ENCODE measurements around the gene UBE2D2.

UBE2D2 gene

DNA sequence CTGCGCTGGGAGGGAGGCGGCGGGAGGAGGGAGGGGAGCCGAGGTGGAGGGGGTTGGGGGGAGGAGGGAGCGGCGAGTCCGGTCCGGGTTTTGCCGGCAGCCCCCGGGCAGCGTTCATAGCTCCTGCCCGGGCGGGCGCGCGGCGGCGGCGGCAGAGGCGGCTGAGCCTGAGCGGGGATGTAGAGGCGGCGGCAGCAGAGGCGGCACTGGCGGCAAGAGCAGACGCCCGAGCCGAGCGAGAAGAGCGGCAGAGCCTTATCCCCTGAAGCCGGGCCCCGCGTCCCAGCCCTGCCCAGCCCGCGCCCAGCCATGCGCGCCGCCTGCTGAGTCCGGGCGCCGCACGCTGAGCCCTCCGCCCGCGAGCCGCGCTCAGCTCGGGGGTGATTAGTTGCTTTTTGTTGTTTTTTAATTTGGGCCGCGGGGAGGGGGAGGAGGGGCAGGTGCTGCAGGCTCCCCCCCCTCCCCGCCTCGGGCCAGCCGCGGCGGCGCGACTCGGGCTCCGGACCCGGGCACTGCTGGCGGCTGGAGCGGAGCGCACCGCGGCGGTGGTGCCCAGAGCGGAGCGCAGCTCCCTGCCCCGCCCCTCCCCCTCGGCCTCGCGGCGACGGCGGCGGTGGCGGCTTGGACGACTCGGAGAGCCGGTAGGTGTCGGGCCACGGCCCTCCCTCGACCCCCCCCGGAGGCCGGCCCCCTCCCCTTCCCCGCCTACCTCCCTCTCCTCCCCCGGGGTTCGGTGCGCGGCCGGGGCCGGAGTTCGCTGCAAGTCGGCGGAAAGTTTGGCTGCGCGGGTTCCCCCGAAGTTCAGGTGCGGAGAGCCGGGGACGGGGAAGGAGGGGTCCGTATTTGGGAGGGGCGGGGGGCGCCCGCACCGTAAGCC lies 87.3 kb downstream of the UBE2D2 start, which contains the start of gene CXXC5:
CXXC5 (plus strand) TSS at position 145 of the 877 bp plus-strand sequence. CDS start 32,175 bp downstream, outside the sequence.
- DNase-seq (ENCODE audit: low read depth): no peak

DNA sequence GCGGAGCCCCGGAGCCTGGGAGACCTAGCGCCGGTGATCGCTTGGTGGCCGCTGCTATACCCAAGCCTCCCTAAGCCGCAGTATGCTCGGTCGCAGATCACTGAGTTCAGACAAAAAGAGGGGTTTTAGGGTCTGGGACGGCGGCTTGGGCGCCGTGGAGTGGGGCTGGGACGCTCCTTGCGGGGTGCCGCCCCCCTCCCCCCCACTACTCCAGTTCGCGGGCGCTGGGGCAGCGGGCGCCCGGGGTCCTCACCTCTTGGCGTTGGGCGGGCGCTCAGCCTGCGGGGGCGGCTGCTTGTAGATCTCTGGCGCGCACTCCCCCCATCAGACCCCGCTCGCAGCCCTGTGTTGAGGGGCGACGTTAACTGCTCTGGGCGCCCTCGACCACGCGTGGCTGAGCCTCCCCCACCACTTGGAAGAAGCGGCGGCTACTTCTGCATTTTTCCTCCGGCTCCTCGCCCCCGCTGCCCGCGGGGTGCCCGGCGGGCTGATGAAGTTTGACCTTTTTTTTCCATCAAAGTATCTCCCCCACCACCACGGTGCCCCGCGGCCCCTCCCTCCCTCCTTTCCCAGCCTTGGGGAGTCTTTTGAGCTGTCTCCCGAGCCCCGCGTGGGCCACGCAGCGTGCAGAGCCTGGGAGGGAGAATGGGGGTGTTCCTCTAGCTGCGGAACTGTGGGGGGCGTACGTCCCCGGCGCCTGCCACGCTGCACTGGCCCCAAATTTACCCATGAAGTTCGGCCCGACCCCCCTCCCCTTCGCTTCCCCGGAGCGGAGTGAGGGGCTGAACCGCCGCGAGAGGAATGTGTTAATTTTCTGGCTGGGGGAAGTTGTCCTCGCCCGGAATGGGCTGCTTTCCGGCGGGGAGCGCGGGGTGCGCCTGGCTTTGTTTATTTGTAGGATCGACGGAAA lies 88.2 kb downstream of the UBE2D2 start:
- no peak for DNase-seq (ENCODE audit: low read depth)

DNA sequence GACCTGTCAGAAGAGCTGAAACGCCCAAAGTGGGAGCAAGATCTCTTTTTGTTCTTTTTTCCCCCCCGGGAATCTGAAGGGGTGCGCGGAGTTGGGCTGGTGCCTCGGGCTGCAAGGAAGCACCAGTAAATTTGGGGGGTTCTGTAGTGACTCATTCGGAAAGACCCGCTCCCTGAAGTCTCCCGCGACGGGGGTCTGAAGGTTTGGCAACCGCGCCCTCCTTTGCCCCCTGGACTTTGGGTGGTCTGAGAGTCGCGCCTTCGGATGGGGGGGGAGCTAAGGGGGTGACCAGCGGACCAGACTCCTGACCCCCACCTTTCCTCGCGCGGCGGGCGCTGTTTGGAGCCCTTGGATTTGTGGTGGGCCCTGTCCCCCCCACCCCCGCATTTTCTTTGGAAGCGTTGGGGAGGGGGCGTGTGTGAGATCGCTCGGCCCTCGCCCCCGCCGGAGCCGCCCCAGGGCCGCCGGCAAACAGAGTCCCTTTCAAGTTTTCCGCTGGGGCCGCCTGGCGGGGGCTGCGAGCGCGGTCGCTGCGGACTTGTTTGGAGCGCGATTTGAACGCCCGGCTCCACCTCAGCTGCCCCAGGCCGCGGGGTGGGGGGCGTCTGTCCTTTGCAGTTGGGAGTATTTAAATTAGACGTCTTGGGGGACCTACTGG lies 89.0 kb downstream of the UBE2D2 start:
- DNase-seq (ENCODE audit: low read depth): no peak

DNA sequence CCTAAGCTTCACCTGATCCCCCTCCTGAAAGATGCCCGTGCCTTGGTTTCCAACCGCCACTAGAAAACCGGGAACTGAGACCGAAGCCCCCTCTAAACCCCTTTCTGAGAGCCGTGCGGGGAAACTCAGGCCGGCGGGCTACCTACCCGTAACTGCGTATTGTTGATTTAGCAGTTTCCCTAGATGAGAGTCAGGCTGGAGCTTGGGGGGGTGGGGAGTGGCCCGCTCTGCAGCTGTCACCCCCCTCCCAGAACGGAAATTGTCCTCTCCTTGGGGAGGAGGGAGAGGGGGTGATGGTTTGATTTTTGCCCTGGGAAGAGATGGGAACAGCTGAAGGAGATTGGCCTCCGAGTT lies 89.5 kb downstream of the UBE2D2 start:
- DNase-seq (ENCODE audit: low read depth): no peak

DNA sequence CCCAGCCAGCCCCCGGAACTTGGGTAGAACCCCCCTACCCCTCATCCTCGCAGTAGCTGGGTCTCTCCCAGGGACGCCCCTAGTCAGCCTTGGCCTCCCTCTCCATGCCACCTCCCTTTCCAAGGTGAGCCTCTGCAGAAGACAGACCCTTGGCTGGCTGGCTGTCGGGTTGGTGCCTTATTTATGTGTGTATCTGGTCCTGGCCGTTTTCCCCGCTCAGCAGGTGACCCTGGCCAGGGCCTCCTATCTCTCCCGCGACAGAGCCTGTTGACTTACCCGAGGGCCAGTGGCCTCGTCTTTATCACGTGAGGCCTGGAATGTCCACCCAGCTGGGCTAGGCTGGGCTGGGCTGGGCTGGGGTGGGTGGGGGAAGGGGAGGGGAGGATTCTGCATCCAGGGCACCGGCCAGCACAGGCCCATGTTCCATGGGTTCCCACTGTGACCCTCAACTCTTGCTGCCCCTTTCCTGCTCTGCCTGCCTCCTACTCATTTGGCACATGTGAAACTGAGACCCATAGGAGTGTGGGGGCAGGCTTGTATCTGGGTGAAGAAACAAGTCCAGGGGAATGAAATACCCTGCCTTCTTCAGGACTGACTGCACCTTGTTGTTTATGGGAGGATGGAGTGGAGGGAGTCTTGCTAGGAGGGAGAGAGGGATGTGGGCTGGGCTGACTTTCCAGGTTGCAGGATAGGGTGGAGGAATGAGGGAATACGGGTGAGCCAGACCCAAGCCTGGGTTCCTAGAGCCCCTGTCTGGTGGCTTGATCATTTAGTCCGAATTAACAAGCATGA lies 90.1 kb downstream of the UBE2D2 start:
- no peak for DNase-seq (ENCODE audit: low read depth)

DNA sequence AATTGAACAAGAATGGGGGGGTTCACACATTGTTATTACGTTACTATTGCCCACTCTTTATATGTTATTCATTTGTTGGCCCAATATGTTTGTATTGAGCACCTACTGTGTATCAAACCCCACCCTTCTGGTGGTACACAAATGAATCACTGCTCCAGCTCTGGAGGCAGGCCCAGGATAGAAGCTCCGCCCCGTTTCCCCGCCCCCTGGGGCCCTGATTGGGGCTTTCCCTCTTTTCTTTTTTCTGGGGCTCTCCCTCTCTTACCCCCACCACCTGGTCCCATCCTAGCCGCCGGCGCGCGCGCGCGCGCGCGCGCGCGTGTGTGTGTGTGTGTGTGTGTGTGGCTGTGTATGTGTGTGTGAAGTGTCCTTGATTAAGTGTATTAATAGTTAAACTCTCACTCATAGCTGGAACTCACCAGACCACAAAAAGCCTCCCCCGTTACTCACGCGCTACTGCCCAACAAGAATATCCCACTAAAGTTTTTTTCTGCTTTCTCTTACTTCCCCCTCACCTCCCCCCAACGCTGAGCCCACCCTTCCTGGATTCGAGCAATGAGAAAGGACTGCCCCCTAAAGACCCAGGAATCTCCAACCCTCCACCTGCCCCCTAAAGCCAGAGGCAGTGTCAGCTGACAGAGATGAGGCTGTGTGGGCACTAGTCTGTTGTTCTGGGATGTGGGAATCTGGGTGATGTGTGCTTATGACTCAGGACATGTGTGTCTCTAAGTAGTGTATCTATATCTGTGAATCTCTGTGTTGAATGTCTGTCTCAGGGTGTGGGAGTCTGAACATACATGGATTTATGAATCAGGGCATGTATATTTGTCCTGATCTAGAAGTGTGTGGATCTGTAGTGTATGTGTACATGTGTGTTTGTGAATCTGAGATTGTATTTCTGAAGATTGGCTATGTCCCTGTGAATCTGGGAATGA lies 91.0 kb downstream of the UBE2D2 start:
- no peak for DNase-seq (ENCODE audit: low read depth)

DNA sequence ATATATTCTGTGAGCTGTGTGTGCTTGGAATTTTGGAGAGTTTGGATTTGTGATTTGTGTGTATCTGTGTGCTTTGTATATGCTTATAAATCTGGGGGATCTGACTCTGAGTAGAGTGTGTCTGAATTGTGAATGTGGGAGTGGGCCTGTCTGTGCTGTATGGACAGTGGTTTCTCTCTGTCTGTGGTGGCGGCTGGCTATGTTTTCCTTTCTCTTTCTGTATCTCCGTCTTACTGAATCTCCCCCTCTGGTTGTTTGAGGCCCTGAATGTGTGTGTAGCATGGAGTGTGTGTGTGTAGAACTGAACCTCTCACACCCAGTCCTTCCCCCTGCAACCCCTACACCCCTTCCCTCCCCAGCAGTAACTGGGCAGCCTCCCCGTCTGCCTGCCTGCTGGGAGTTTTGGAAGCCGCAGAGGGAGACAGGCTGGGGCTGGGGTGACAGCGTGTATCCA lies 91.7 kb downstream of the UBE2D2 start:
- no peak for DNase-seq (ENCODE audit: low read depth)

DNA sequence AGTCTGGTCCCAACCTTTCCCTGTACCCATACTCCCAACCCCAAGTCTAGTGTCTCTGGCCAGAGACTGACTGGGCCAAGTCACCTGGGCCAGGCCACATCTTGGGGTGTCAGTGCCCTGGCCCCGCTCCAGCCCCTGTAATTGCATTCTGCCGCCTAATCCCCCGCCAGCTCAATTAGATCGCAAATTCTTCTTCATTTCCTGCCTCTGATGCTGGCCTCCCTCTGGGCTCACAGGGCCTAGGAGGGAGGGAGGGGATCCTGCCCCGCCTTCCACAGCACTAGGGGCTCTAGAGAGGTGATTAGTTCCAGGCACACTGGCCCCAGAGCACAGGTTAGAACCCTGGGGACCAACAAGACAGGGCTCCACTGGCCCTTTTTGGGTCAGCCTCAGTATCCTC lies 92.5 kb downstream of the UBE2D2 start:
- no peak for DNase-seq (ENCODE audit: low read depth)

DNA sequence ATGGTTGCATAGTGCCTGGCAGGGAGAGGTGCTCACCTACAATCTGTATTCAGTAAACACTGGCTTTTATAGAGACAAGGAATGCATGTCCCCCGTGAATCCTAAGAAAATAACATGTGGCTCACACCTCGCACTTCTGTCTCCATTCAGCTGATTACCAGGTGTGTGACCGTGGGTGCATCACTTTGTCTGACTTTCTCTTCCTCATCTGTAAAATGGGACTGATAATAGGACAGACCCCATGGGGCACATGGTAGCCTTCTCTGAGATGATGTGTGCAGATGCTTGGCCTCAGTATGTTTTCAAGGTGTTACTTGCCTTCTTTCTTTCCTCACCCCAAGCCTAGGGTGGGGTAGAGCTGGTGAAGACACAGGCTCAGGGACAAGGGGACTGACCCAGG lies 93.3 kb downstream of the UBE2D2 start:
- no peak for DNase-seq (ENCODE audit: low read depth)

DNA sequence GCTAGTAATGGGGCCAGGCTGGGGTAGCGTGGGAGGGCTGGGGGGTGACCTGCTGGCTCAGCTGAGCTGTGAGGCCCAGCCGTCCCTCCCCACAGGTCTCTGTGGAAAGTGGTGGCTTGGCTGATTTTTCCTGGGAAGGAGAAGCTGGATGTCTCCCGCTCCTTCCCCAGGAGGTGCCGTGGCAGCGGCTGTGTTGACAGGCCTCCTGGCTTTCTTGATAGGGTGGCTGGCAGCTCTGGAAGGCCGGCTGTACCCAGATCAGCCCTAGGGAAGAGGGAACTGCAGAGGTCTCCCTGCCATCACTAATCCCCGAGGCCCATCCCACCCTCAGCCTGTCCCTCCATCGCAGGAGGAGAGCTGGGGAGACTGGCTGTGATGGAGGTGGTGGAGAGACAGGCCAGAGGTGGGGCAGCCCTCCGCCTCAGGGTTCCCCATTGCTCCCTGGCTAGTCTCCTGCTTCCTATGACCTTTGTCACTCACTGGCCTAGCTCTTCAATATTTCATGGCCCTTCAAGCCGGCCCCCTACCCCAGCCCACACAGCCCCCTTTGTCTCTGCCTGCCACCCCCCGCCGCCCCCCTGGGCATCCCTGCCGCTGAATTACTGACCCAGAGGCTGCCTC lies 93.8 kb downstream of the UBE2D2 start:
- DNase-seq (ENCODE audit: low read depth): no peak

DNA sequence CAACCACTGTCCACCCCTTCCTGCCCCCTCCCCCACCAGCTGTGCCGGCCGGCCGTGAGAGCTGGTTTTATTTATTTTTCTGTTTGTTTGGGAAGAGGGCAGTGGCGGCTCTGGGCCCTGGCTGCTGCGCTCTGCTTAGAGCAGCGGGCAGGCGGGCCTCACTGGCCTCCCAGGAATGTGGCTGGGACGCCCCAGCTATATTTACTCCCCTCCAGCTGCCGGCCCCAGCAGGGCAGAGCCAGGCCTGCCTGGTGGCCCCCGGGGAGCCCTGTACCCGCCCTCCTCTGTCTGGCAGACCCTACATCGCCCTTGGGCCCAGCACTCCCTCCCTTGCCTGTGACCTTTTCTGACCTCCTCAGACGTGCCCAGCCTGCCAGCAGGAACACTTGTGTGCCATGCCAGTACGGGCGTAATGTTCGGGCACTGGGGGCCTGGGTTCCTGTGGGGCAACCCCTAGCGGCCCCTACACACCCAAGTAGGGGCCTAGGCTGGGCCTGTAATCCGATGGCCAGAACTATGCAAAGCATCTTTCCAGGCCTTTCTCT lies 94.7 kb downstream of the UBE2D2 start:
- no peak for DNase-seq (ENCODE audit: low read depth)

DNA sequence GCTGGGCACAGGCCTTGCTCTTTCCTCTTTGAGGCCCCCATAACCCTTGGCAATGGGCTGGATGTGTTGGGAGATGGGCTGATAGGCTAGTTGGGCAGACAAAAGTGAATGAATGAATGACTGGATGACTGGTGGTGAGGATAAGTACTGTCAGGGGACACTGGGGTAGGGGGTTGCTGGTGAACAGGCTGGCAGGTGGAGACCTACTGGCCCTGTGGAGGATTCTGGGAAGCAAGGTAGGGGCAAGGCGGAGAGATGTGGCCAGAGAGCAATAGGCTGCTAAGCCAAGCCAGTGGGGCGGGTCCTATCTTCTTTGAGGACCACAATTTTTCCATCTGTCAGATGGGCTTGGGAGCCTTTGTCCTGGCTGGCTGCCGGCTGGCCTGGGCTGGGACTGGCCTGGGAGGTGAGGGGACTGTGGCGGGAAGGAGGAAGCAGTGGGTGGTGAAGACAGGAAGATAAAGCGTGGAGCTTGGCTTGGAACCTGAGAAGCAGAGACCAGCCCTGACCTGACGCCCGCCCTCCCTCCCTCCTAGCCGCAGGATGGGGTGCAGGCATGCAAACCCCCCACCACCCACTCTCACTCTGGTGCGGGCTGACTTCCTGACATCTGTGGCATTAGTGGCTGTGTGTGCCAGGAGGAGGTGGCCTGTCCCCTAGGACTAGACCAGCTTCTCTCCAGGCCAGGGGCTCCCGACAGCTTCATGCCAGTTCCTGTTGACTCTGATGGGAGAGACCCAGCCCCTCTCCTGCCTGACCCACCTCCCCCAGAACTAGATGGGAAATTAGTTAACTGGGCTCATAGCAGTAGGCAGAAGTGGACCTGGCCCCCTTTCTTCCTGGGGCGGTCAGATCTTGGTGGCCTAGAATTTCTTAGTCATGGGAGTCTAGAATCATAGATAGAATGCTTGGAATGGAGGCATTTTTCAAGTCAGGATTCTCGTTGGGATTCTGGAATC lies 96.5 kb downstream of the UBE2D2 start:
- DNase-seq (ENCODE audit: low read depth): no peak

DNA sequence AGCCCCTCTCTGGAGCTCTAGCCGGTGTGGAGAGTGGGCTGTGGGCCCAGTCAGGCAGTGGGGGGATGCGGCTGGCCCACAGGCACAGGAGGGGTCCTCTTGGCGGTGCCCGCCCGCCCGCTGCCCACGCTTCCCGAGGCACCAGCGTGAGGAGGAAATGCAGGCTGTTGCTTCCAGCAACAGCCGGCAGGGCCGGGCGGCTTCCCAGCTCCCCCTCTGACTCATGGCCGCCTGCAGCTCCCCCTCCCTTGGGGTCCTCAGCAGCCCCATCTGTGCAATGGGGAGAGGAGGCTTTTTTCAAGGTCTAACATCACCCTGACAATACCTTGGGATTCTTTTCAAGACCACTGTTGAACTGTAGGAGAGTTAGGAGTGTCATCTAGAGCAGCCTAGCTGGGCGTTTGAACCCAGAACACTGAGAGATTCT lies 97.4 kb downstream of the UBE2D2 start:
- no peak for DNase-seq (ENCODE audit: low read depth)

DNA sequence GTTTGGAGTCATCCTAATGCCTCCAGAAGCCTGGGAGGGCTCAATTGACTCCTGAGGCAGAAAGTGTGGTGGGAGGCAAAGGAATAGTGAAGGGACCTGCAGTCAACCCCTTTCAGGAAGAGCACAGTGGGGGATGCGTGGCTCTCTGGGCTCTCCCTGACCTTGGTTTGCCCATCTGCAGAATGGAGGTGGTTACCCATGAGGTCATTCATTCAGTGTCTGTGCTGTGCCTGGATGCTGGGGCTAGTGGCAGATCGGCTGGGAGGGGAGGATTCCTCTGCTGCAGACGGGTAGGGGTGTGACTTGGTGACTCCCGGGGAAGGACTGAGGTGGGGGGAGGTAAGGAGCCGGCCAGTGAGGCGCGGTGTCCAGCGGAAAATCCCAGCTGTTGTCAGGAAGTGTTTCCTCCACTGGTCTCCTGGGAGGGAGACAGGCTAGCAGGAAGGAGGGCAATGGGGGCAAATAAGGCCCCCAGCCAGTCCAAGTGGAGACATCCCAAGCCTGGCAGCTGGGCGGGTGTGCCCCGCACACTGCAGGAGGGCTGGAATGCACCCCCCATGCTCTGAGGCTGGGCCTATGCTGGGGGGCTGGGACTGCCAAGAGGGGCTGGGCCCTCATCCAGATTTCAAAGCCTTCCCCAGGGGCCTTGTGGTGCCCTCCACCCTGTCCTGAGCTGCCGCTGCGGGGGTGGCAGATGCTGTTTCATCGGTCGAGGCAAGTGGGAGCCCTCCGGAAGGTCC lies 98.0 kb downstream of the UBE2D2 start:
- no peak for DNase-seq (ENCODE audit: low read depth)

DNA sequence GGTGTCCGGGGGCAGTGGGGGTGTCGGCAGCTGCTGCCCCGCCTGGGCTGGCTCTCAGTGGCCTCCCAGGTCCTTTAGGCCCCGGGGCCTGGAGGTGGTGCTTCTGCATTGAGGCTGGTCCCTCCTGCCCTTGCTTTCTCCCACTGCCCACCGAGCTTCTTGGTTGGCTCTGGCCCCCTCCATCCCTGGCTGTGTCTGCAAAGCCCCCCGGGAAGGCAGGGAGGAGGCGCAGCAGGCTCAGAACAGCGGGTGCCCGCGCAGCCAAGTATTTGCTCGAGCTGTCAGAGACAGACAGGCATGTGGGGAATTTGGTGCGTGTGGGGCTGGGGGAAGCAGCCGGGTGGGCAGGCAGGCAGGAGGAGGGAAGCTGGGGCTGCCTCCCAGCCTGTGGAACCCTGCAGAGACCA lies 98.6 kb downstream of the UBE2D2 start:
- no peak for DNase-seq (ENCODE audit: low read depth)

DNA sequence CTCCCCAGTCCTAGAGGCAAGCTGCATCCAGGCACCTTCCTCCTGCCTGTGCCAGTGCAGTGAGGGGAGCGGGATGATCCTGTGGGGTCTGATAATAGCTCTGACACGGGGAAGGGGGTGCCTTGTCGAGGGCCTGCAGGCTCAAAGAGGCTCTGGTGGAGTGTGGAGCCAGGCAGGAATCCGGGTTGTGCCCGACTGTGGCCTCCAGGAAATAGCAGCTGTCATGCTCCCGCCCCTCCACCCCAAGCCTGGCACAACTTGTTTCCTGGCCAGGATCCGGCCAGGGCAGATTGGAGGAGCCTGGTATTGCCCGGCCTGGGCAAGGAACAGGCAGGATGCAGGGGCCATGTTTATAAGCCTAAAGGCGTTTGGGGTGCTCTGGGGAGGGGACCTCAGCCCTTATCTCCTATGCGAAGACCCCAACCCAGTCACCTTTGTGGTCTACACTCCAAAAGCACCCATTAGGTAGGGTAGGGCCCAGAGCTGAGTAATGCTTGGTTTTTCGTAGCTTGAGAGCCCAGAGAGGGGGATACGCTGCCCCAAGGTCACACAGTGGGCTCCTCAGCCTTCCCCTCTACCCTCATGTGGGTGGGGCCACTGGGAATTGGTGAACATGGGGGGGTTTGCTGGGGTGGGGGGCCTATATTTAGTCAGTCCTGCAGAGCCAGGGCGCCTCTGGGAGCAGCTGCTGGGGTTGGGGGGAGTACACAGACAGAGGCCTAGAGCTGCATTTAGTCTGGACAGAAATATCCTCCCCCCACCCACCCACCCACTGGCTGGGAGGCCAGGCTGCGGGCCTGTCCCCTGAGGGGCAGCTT lies 99.2 kb downstream of the UBE2D2 start:
- no peak for DNase-seq (ENCODE audit: low read depth)
